Keratinocyte (primary cell): ENCODE results near the gene LAP3. TPM values are rescaled to one million over a fixed set of nuclear protein-coding genes. Genes with fewer than 3 reads are reported as not detected.

Experiments
- DNase-seq: peaks from one replicate; pipeline ENCODE4 v3.0.0-alpha.2; 2011; ENCODE audit warnings: low read depth, missing footprints, low spot score
- FAIRE-seq: peaks from 2 replicates; lab custom pipeline; 2011; peaks lifted over from hg19 to GRCh38; lab: Jason Lieb, UNC
- H2AFZ ChIP-seq: 2 replicates; pipeline ENCODE4 v1.6.0; 2012; ENCODE audit warnings: low read length, control low read depth, inconsistent platforms; ENCODE audit not compliant: control insufficient read depth
- H3K27ac ChIP-seq: 2 replicates; pipeline ENCODE4 v1.5.1; 2011; ENCODE audit warnings: low read length; ENCODE audit not compliant: control insufficient read depth, insufficient read depth
- H3K27me3 ChIP-seq: 3 replicates; pipeline ENCODE4 v1.6.0; 2011; ENCODE audit warnings: low read length; ENCODE audit not compliant: control insufficient read depth, insufficient read depth; ENCODE audit errors: extremely low read depth
- H3K36me3 ChIP-seq, 2 experiments: 2 replicates in 1 of 2; 3 replicates in 1 of 2; pipeline ENCODE4 v1.5.1; 2011; ENCODE audit warnings: low read length in 2 of 2, mild to moderate bottlenecking in 1 of 2; ENCODE audit not compliant: control insufficient read depth in 2 of 2, insufficient read depth in 2 of 2; ENCODE audit errors: extremely low read depth in 1 of 2
- H3K4me1 ChIP-seq: 3 replicates; pipeline ENCODE4 v1.5.1; 2011; ENCODE audit warnings: low read length; ENCODE audit not compliant: control insufficient read depth, insufficient read depth; ENCODE audit errors: extremely low read depth
- H3K4me2 ChIP-seq: 3 replicates; pipeline ENCODE4 v1.6.0; 2011; ENCODE audit warnings: low read depth, low read length; ENCODE audit not compliant: control insufficient read depth, insufficient read depth; ENCODE audit errors: extremely low read depth
- H3K4me3 ChIP-seq, 3 experiments: fragments of 200-600 bp in 1 of 3; sonication (generic) in 1 of 3; 2 replicates in 2 of 3; 3 replicates in 1 of 3; pipeline ENCODE4 v1.5.1; 2011 to 2016; ENCODE audit warnings: low read length in 3 of 3, mild to moderate bottlenecking in 3 of 3, control low read depth in 2 of 3, inconsistent platforms in 1 of 3, low read depth in 1 of 3, mixed read lengths in 1 of 3, mixed run types in 1 of 3, moderate library complexity in 1 of 3; ENCODE audit not compliant: control insufficient read depth in 2 of 3, insufficient read depth in 2 of 3; ENCODE audit errors: extremely low read depth in 1 of 3
- H3K79me2 ChIP-seq: 2 replicates; pipeline ENCODE4 v1.6.0; 2012; ENCODE audit warnings: low read length; ENCODE audit not compliant: control insufficient read depth, insufficient read depth
- H3K9ac ChIP-seq: 3 replicates; pipeline ENCODE4 v1.6.0; 2011; ENCODE audit warnings: low read length; ENCODE audit not compliant: control insufficient read depth, insufficient read depth; ENCODE audit errors: extremely low read depth
- H3K9me1 ChIP-seq: 3 replicates; pipeline ENCODE4 v1.6.0; 2011; ENCODE audit warnings: low read length; ENCODE audit not compliant: control insufficient read depth, insufficient read depth; ENCODE audit errors: extremely low read depth
- H3K9me3 ChIP-seq: 2 replicates; pipeline ENCODE4 v1.5.1; 2012; ENCODE audit warnings: low read depth, low read length; ENCODE audit not compliant: control insufficient read depth
- H4K20me1 ChIP-seq: 3 replicates; pipeline ENCODE4 v1.6.0; 2011; ENCODE audit warnings: low read length; ENCODE audit not compliant: control insufficient read depth, insufficient read depth; ENCODE audit errors: extremely low read depth
- EZH2 ChIP-seq: IDR thresholded peaks from one replicate; pipeline ENCODE4 v1.6.1; 2012; ENCODE audit warnings: inconsistent platforms, mild to moderate bottlenecking, low read length, moderate library complexity
- dilution Hi-C: fragments of 300-500 bp; cut with MboI; formaldehyde crosslinking; loops from one replicate; pipeline ENCODE4 v1.7.0; 2020; ENCODE audit warnings: low sequenced_read_pairs; ENCODE audit not compliant: extremely low pct_ligation_motif_present
- polyA plus RNA-seq, 5 experiments: library from polyadenylated mRNA; depleted of rRNA in 3 of 5; stranded (reverse) in 3 of 5; stranded (forward) in 1 of 5; unstranded in 1 of 5; fragments of >200 nt; gene quantifications; 1 replicate in 1 of 5; 2 replicates in 3 of 5; 3 replicates in 1 of 5; pipeline versions ENCODE4 v1.2.1 to v1.2.3, GENCODE V29; 2011 to 2012; ENCODE audit warnings: missing spikeins in 2 of 5, low read depth in 1 of 5, low replicate concordance in 1 of 5
- TF ChIP-seq, protein P1 (sequence below), 3 experiments: IDR thresholded peaks in 1 of 3; conservative IDR thresholded peaks in 1 of 3; optimal IDR thresholded peaks in 1 of 3; 2 replicates in 2 of 3; 3 replicates in 1 of 3; pipeline versions ENCODE3 to v1.5.1; 2011; ENCODE audit warnings: low read length in 3 of 3, mild to moderate bottlenecking in 3 of 3, moderate library complexity in 2 of 3, control low read depth in 1 of 3, inconsistent platforms in 1 of 3; ENCODE audit not compliant: insufficient read depth in 2 of 3; ENCODE audit errors: extremely low read depth in 1 of 3

LAP3 gene
- polyA plus RNA-seq, 1 donor (not counting 4 experiments of a cell fraction or from before 2014, with no cell fraction given): 84.8 TPM

- DNase-seq (no peak), FAIRE-seq (no peak)
- Histone ChIP-seq H3K9me1 (no peaks in the 10 kb centered on the region), H3K4me3 (no peak overlapping the region), H3K27me3 (no peaks in the 10 kb centered on the region), H4K20me1 (no peaks in the 10 kb centered on the region), H2AFZ (no peak overlapping the region), H3K9me3 (no peaks in the 10 kb centered on the region), H3K36me3 (no peaks in the 10 kb centered on the region), H3K27ac (no peak overlapping the region), H3K4me1 (peaks cover 4% of the 10 kb centered on the region), H3K4me2 (no peak overlapping the region), H3K9ac (no peak overlapping the region), H3K79me2 (no peaks in the 10 kb centered on the region)
- dilution Hi-C loops: no loop called here
- TF ChIP-seq, protein P1, sequence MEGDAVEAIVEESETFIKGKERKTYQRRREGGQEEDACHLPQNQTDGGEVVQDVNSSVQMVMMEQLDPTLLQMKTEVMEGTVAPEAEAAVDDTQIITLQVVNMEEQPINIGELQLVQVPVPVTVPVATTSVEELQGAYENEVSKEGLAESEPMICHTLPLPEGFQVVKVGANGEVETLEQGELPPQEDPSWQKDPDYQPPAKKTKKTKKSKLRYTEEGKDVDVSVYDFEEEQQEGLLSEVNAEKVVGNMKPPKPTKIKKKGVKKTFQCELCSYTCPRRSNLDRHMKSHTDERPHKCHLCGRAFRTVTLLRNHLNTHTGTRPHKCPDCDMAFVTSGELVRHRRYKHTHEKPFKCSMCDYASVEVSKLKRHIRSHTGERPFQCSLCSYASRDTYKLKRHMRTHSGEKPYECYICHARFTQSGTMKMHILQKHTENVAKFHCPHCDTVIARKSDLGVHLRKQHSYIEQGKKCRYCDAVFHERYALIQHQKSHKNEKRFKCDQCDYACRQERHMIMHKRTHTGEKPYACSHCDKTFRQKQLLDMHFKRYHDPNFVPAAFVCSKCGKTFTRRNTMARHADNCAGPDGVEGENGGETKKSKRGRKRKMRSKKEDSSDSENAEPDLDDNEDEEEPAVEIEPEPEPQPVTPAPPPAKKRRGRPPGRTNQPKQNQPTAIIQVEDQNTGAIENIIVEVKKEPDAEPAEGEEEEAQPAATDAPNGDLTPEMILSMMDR (optimal IDR thresholded peaks at IDR 0.05 in 1 of 3, IDR thresholded peaks at IDR 0.05 in 1 of 3, conservative IDR thresholded peaks at IDR 0.05 in 1 of 3; ENCODE audit: extremely low read depth in 1 of 3, insufficient read depth in 2 of 3, low read length in 3 of 3): peak in 1 of 3 experiments; percentile 11
- no peak for TF ChIP-seq EZH2
These were observed 14.8 kb upstream of the LAP3 start for GRCh38 chr4:17562157-17562556.

DNA sequence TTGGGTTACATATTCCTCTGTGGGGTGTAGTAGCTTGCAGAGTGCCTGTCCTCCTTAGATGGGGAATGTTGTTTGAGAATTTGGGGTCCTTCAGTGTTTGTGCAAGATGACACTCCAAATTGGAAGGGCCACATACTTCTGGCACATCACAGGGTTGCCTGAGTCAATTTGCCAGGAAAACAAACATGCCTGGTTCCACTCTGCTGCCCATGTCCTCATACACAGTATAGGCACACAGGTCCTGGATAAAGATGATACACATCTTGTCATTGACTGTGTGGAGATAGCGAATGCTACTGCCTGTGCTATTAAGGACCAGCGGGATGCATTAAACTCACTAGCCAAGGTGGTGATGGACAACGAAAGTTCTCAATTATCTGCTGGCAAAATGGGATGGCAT lies 11.2 kb upstream of the LAP3 start:
- Histone ChIP-seq H3K4me2 (no peak overlapping the region), H2AFZ (no peak overlapping the region), H3K4me3 (no peak overlapping the region), H3K27me3 (no peaks in the 10 kb centered on the region), H3K9ac (no peak overlapping the region), H3K9me1 (no peaks in the 10 kb centered on the region), H4K20me1 (no peaks in the 10 kb centered on the region), H3K36me3 (no peaks in the 10 kb centered on the region), H3K4me1 (peaks cover 4% of the 10 kb centered on the region), H3K9me3 (no peaks in the 10 kb centered on the region), H3K27ac (no peak overlapping the region), H3K79me2 (no peaks in the 10 kb centered on the region)
- no peak for FAIRE-seq
- no peak for DNase-seq
- dilution Hi-C loops: no loop called here
- TF ChIP-seq EZH2: no peak
- TF ChIP-seq, protein P1 (optimal IDR thresholded peaks at IDR 0.05 in 1 of 3, IDR thresholded peaks at IDR 0.05 in 1 of 3, conservative IDR thresholded peaks at IDR 0.05 in 1 of 3; ENCODE audit: extremely low read depth in 1 of 3, insufficient read depth in 2 of 3, low read length in 3 of 3): no peak
